HepG2 (cell line): Measurements from ENCODE around the gene SNRNP48. TPM values are rescaled to one million over a fixed set of nuclear protein-coding genes. Genes with fewer than 3 reads are reported as not detected.

Experiments
- BORCS8-MEF2B ChIP-seq: sonication (generic); formaldehyde crosslinking; IDR thresholded peaks from 2 replicates; pipeline ENCODE4 v1.8.0; 2022; ENCODE audit warnings: mild to moderate bottlenecking, missing genetic modification reagents
- FOXJ3 ChIP-seq: sonication (generic); formaldehyde crosslinking; IDR thresholded peaks from 2 replicates; pipeline ENCODE4 v1.4.0; 2020; ENCODE audit warnings: missing genetic modification reagents, mild to moderate bottlenecking, borderline replicate concordance
- FOXO1 ChIP-seq: sonication (generic); formaldehyde crosslinking; IDR thresholded peaks from 2 replicates; pipeline ENCODE4 v1.4.0; 2020; ENCODE audit warnings: missing genetic modification reagents
- HNF4A ChIP-seq: sonication (generic); formaldehyde crosslinking; IDR thresholded peaks from 2 replicates; pipeline ENCODE4 v1.4.0; 2020; ENCODE audit warnings: missing genetic modification reagents
- MED1 ChIP-seq: sonication (generic); formaldehyde crosslinking; IDR thresholded peaks from 2 replicates; pipeline ENCODE4 v1.4.0; 2020; ENCODE audit warnings: missing genetic modification reagents
- NFE2L1 ChIP-seq: sonication (generic); formaldehyde crosslinking; IDR thresholded peaks from 2 replicates; pipeline ENCODE4 v1.4.0; 2020; ENCODE audit warnings: missing genetic modification reagents, mild to moderate bottlenecking, borderline replicate concordance
- NFYB ChIP-seq: sonication (generic); formaldehyde crosslinking; IDR thresholded peaks from 2 replicates; pipeline ENCODE4 v1.4.0; 2020; ENCODE audit warnings: missing genetic modification reagents
- NR1H2 ChIP-seq: sonication (generic); formaldehyde crosslinking; IDR thresholded peaks from 2 replicates; pipeline ENCODE4 v1.8.1; 2022; ENCODE audit warnings: low read depth, missing genetic modification reagents, borderline replicate concordance
- RBM39 ChIP-seq: fragments of 200-400 bp; formaldehyde crosslinking; IDR thresholded peaks from one replicate; pipeline ENCODE4 v1.6.1; 2018; ENCODE audit warnings: antibody characterized with exemption, mild to moderate bottlenecking, low read depth, low read length; ENCODE audit not compliant: poor library complexity, severe bottlenecking
- RFX5 ChIP-seq: IDR thresholded peaks from 2 replicates; pipeline ENCODE4 v1.6.1; 2011; ENCODE audit warnings: low read depth, low read length, improper control_type of control experiment
- SRSF9 ChIP-seq: fragments of 200-400 bp; formaldehyde crosslinking; IDR thresholded peaks from 2 replicates; pipeline ENCODE4 v1.6.1; 2018; ENCODE audit warnings: borderline replicate concordance, mild to moderate bottlenecking, low read depth, low read length; ENCODE audit not compliant: insufficient read depth, poor library complexity, severe bottlenecking
- YEATS2 ChIP-seq: sonication (generic); formaldehyde crosslinking; IDR thresholded peaks from 2 replicates; pipeline ENCODE4 v1.4.0; 2020; ENCODE audit warnings: missing genetic modification reagents, borderline replicate concordance
- ZNF224 ChIP-seq: sonication (generic); formaldehyde crosslinking; IDR thresholded peaks from 2 replicates; pipeline ENCODE4 v1.5.0; 2020; ENCODE audit warnings: mild to moderate bottlenecking, missing genetic modification reagents
- ZNF251 ChIP-seq: sonication (generic); formaldehyde crosslinking; IDR thresholded peaks from 2 replicates; pipeline ENCODE4 v1.9.0; 2021; ENCODE audit warnings: mild to moderate bottlenecking, missing genetic modification reagents
- ZNF318 ChIP-seq: sonication (generic); formaldehyde crosslinking; IDR thresholded peaks from 2 replicates; pipeline ENCODE4 v1.4.0; 2020; ENCODE audit warnings: mild to moderate bottlenecking, missing genetic modification reagents
- ZNF710 ChIP-seq: sonication (generic); formaldehyde crosslinking; IDR thresholded peaks from 2 replicates; pipeline ENCODE4 v1.5.0; 2020; ENCODE audit warnings: mild to moderate bottlenecking, missing genetic modification reagents, borderline replicate concordance
- ZNF737 ChIP-seq: sonication (generic); formaldehyde crosslinking; IDR thresholded peaks from 2 replicates; pipeline ENCODE4 v1.5.0; 2020; ENCODE audit warnings: missing genetic modification reagents, mild to moderate bottlenecking, borderline replicate concordance
- ZNF75D ChIP-seq: sonication (generic); formaldehyde crosslinking; IDR thresholded peaks from 2 replicates; pipeline ENCODE4 v1.8.1; 2023; ENCODE audit warnings: missing genetic modification reagents, mild to moderate bottlenecking, borderline replicate concordance
- ZNF879 ChIP-seq: sonication (generic); formaldehyde crosslinking; IDR thresholded peaks from 2 replicates; pipeline ENCODE4 v1.8.1; 2023; ENCODE audit warnings: missing genetic modification reagents
- polyA plus RNA-seq, 8 experiments: library from polyadenylated mRNA; depleted of rRNA in 3 of 8; stranded (reverse) in 7 of 8; unstranded in 1 of 8; fragments of >200 nt; fragmentation: Illumina TruSeq in 4 of 8; extraction: Trizol in 4 of 8; gene quantifications; 2 replicates each; pipeline versions ENCODE4 v1.2.1 to v1.2.3, GENCODE V29; 2011 to 2016; ENCODE audit warnings: low read depth in 4 of 8, missing spikeins in 1 of 8, mixed read lengths in 1 of 8; ENCODE audit not compliant: insufficient read depth in 1 of 8
- total RNA-seq, 5 experiments: library from RNA; depleted of rRNA; stranded (reverse); fragments of >200 nt; fragmentation: Illumina TruSeq; extraction: Trizol; gene quantifications; 2 replicates each; pipeline ENCODE4 v1.2.3, GENCODE V29; 2016; ENCODE audit warnings: low read depth in 1 of 5

The SNRNP48 gene
- total and polyA plus RNA-seq, 2 of the 13 experiments (the other 11 are each of a cell fraction or from before 2014, with no cell fraction given), result 17.5 to 47.5 TPM

GRCh38 chr6:7589949-7590917 is at the start of gene SNRNP48 (continued):
- TF ChIP-seq ZNF318 (peak; percentile 91), FOXO1 (CRISPR knock-in tag) (no peak), BORCS8-MEF2B (peak; percentile 83), RFX5 (no peak), ZNF710 (CRISPR knock-in tag) (peak; percentile 67; the same call in 1 of the 2 replicates), MED1 (peak; percentile 63), ZNF75D (CRISPR knock-in tag) (peak; percentile 65; the same call in 1 of the 2 replicates), ZNF879 (CRISPR knock-in tag) (no peak), NFYB (peak; percentile 93), ZNF224 (CRISPR knock-in tag) (peak; percentile 78; the same call in 1 of the 2 replicates), FOXJ3 (CRISPR knock-in tag) (no peak), ZNF737 (no peak), SRSF9 (no peak), NFE2L1 (CRISPR knock-in tag) (peak; percentile 48; the same call in 1 of the 2 replicates), ZNF251 (CRISPR knock-in tag) (peak; percentile 89; the same call in 1 of the 2 replicates), RBM39 (peak; percentile 61), NR1H2 (CRISPR knock-in tag) (no peak), YEATS2 (CRISPR knock-in tag) (peak; percentile 92; the same call in 1 of the 2 replicates), HNF4A (no peak)
